HFFc6 (cell line): ENCODE measurements around the gene STAT1. TPM values are rescaled to one million over a fixed set of nuclear protein-coding genes. Genes with fewer than 3 reads are reported as not detected.

Experiments used
- DNase-seq: peaks from one replicate; pipeline ENCODE4 v3.0.0-alpha.2; 2018
- H3K27ac Mint-ChIP-seq: 2 replicates; pipeline ENCODE4 v1.8.0; 2020; ENCODE audit warnings: mild to moderate bottlenecking, mixed read lengths
- H3K27me3 Mint-ChIP-seq: 2 replicates; pipeline ENCODE4 v1.8.0; 2021; ENCODE audit warnings: mild to moderate bottlenecking, moderate library complexity, mixed read lengths; ENCODE audit not compliant: insufficient read depth
- H3K36me3 Mint-ChIP-seq: 2 replicates; pipeline ENCODE4 v1.8.0; 2021; ENCODE audit warnings: low read depth, mixed read lengths
- H3K4me1 Mint-ChIP-seq: 2 replicates; pipeline ENCODE4 v1.8.0; 2020; ENCODE audit warnings: low read depth, mixed read lengths
- H3K4me3 Mint-ChIP-seq: 2 replicates; pipeline ENCODE4 v1.8.0; 2020; ENCODE audit warnings: mild to moderate bottlenecking, moderate library complexity, mixed read lengths
- H3K9me3 Mint-ChIP-seq: 2 replicates; pipeline ENCODE4 v1.8.0; 2020; ENCODE audit warnings: mild to moderate bottlenecking, mixed read lengths
- CTCF ChIP-seq: fragments of 200-600 bp; sonication (generic); IDR thresholded peaks from 2 replicates; pipeline ENCODE4 v1.5.0; 2021; ENCODE audit warnings: antibody characterized with exemption, mild to moderate bottlenecking
- total RNA-seq, 6 experiments: library from RNA; stranded (reverse); fragmentation: NEBNext Ultra II Directional; extraction: Animal tissue kit (Norgen Biotek cat#: 25700); gene quantifications; 2 replicates in 1 of 6; 3 replicates in 5 of 6; pipeline ENCODE4 v1.2.3, GENCODE V29; 2021

The STAT1 gene
- total RNA-seq, 6 experiments from 2014 or later = 91.6 to 154 (median 138) TPM

- peaks cover 2% of the 10 kb centered on the region; the same call in 1 of the 2 replicates for H3K27me3 Mint-ChIP-seq
- no peak overlapping the region for H3K27ac Mint-ChIP-seq
- no peak for TF ChIP-seq CTCF
- DNase-seq = no peak
- peaks cover 18% of the 10 kb centered on the region for H3K36me3 Mint-ChIP-seq
- no peak overlapping the region for H3K4me3 Mint-ChIP-seq
- no peaks in the 10 kb centered on the region for H3K9me3 Mint-ChIP-seq
- H3K4me1 Mint-ChIP-seq = peaks cover 22% of the 10 kb centered on the region
Observed at GRCh38 chr2:191012845-191013681, 908 bp downstream of the STAT1 start.

- no peak overlapping the region for H3K27ac Mint-ChIP-seq
- no peaks in the 10 kb centered on the region for H3K9me3 Mint-ChIP-seq
- H3K4me1 Mint-ChIP-seq = peaks cover 22% of the 10 kb centered on the region
- peaks cover 24% of the 10 kb centered on the region for H3K36me3 Mint-ChIP-seq
- TF ChIP-seq CTCF = no peak
- H3K27me3 Mint-ChIP-seq = peaks cover 2% of the 10 kb centered on the region; the same call in 1 of the 2 replicates
- no peak for DNase-seq
- no peak overlapping the region for H3K4me3 Mint-ChIP-seq
Observed at GRCh38 chr2:191012346-191012745, 1.6 kb downstream of the STAT1 start.

- H3K4me1 Mint-ChIP-seq = peaks cover 22% of the 10 kb centered on the region
- DNase-seq = no peak
- no peak for TF ChIP-seq CTCF
- no peak overlapping the region for H3K27ac Mint-ChIP-seq
- H3K4me3 Mint-ChIP-seq = 0 out of 2 replicates have a peak overlapping the region, but pooled peaks have one; percentile 1
- peaks cover 36% of the 10 kb centered on the region for H3K36me3 Mint-ChIP-seq
- H3K9me3 Mint-ChIP-seq = no peaks in the 10 kb centered on the region
- peaks cover 2% of the 10 kb centered on the region; the same call in 1 of the 2 replicates for H3K27me3 Mint-ChIP-seq
Observed at GRCh38 chr2:191010887-191011885, 2.8 kb downstream of the STAT1 start.

- H3K4me1 Mint-ChIP-seq = peaks cover 22% of the 10 kb centered on the region
- no peaks in the 10 kb centered on the region for H3K9me3 Mint-ChIP-seq
- peak; percentile 54 for DNase-seq
- H3K36me3 Mint-ChIP-seq = peaks cover 45% of the 10 kb centered on the region
- H3K27me3 Mint-ChIP-seq = peaks cover 2% of the 10 kb centered on the region; the same call in 1 of the 2 replicates
- peak overlapping the region; percentile 18 for H3K4me3 Mint-ChIP-seq
- no peak for TF ChIP-seq CTCF
- peak overlapping the region; percentile 4; the same call in 1 of the 2 replicates for H3K27ac Mint-ChIP-seq
Observed at GRCh38 chr2:191009541-191010374, 4.2 kb downstream of the STAT1 start.

- no peak for TF ChIP-seq CTCF
- Mint-ChIP-seq H3K27ac (no peak overlapping the region), H3K27me3 (peaks cover 2% of the 10 kb centered on the region; the same call in 1 of the 2 replicates), H3K4me3 (no peak overlapping the region), H3K9me3 (no peaks in the 10 kb centered on the region), H3K4me1 (peaks cover 22% of the 10 kb centered on the region), H3K36me3 (peaks cover 59% of the 10 kb centered on the region)
- no peak for DNase-seq
Observed at GRCh38 chr2:191008286-191008685, 5.7 kb downstream of the STAT1 start.
